ENCODE measurements around the gene TPO. TPM values are rescaled to one million over a fixed set of nuclear protein-coding genes. Genes with fewer than 3 reads are reported as not detected.

TPO gene
- total RNA-seq, 1 experiment from 2014 or later, result not detected

DNA sequence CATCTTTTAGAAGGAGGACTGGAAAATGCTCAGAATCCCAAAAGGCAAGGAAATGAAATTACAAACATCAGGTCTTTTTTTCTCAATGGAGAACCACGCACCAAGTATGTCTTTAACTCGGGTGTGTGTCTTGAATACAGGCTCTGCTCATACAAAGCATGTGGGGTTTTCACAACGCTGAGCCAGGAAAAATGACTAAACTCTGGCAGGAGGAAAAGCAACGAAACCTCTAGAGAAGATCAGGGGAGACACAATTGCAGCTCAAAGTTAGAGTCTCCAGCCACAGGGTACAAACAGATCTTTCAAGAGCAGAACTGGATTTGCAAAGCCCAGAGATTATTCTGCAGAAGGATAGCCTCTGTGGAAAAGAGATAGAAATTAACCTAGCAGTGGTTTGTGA is 42.8 kb upstream of the TPO start:
- H3K9me3 ChIP-seq (ENCODE audit: control insufficient read depth, low read depth, low read length), result no peaks in the 10 kb centered on the region
- no peak overlapping the region for H2BK15ac ChIP-seq (ENCODE audit: low read depth, low read length)
- H3K4me1 ChIP-seq (ENCODE audit: insufficient read depth, low read length), result no peaks in the 10 kb centered on the region
- H3K14ac ChIP-seq (ENCODE audit: insufficient read depth, low read length), result no peak overlapping the region
- H2BK20ac ChIP-seq (ENCODE audit: low read depth, low read length, poor library complexity, severe bottlenecking), result no peak overlapping the region
- H3K79me2 ChIP-seq (ENCODE audit: insufficient read depth, low read length), result no peaks in the 10 kb centered on the region
- no peak overlapping the region for H3K4me2 ChIP-seq (ENCODE audit: insufficient read depth, insufficient read length, low read length)
- no peak overlapping the region for H4K5ac ChIP-seq (ENCODE audit: insufficient read length, low read depth, low read length)
- Mint-ChIP-seq H3K4me3 (no peak overlapping the region), H3K36me3 (ENCODE audit: insufficient read depth in 1 of 3, low read depth in 3 of 3) (no peaks in the 10 kb centered on the region), H3K4me1 (peaks cover 4 to 6% of the 10 kb centered on the region in 2 experiments), H3K27ac (no peak overlapping the region), H3K9me3 (no peaks in the 10 kb centered on the region; a peak in 1 of 5 replicates), H3K27me3 (ENCODE audit: low read depth) (peaks cover under 1% of the 10 kb centered on the region)
- DNase-seq, result no peak
- H3K27ac ChIP-seq (ENCODE audit: insufficient read length, low read depth, low read length), result no peak overlapping the region
- H4K91ac ChIP-seq (ENCODE audit: insufficient read length, low read depth, low read length), result no peak overlapping the region
- H3K56ac ChIP-seq (ENCODE audit: insufficient read length, low read depth, low read length), result no peak overlapping the region
- H3K18ac ChIP-seq (ENCODE audit: insufficient read length, low read depth, low read length), result no peak overlapping the region
- no peak overlapping the region for H3K4ac ChIP-seq (ENCODE audit: low read depth, low read length)
- H2BK12ac ChIP-seq (ENCODE audit: insufficient read length, low read depth, low read length), result no peak overlapping the region
- TF ChIP-seq, protein P1, sequence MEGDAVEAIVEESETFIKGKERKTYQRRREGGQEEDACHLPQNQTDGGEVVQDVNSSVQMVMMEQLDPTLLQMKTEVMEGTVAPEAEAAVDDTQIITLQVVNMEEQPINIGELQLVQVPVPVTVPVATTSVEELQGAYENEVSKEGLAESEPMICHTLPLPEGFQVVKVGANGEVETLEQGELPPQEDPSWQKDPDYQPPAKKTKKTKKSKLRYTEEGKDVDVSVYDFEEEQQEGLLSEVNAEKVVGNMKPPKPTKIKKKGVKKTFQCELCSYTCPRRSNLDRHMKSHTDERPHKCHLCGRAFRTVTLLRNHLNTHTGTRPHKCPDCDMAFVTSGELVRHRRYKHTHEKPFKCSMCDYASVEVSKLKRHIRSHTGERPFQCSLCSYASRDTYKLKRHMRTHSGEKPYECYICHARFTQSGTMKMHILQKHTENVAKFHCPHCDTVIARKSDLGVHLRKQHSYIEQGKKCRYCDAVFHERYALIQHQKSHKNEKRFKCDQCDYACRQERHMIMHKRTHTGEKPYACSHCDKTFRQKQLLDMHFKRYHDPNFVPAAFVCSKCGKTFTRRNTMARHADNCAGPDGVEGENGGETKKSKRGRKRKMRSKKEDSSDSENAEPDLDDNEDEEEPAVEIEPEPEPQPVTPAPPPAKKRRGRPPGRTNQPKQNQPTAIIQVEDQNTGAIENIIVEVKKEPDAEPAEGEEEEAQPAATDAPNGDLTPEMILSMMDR (conservative IDR thresholded peaks at IDR 0.05), result no peak
- no peak overlapping the region for H2AK5ac ChIP-seq (ENCODE audit: insufficient read length, low read length)
- no peak overlapping the region for H2BK5ac ChIP-seq (ENCODE audit: insufficient read length, low read length)
- no peak overlapping the region for H3K23ac ChIP-seq (ENCODE audit: insufficient read length, low read depth, low read length)
- H3T11ph ChIP-seq (ENCODE audit: low read length), result no peak overlapping the region
- H4K8ac ChIP-seq (replicated peaks; ENCODE audit: insufficient read length, low read depth, low read length), result no peak overlapping the region
- no peaks in the 10 kb centered on the region for H3K27me3 ChIP-seq (ENCODE audit: insufficient read depth, low read length)
- H2BK120ac ChIP-seq (ENCODE audit: low read depth, low read length, poor library complexity, severe bottlenecking), result no peak overlapping the region
- H2AFZ ChIP-seq (ENCODE audit: low read length), result no peak overlapping the region
- H3K79me1 ChIP-seq (ENCODE audit: insufficient read depth, low read depth, low read length, poor library complexity, severe bottlenecking), result no peaks in the 10 kb centered on the region
- no CpG with 5 or more reads among the region's 4 CpGs for WGBS (ENCODE audit: extremely low coverage, insufficient read length, low lambda C conversion rate)
- H3K9ac ChIP-seq (ENCODE audit: extremely low read depth, insufficient read length, low read length), result no peak overlapping the region
- H4K20me1 ChIP-seq (ENCODE audit: control insufficient read depth, insufficient read depth, insufficient read length), result no peaks in the 10 kb centered on the region
- H3K23me2 ChIP-seq (ENCODE audit: insufficient read length, low read depth, low read length, poor library complexity, severe bottlenecking), result no peaks in the 10 kb centered on the region

Data from H9 (cell line).